DMS114 treated with DMSO at 0.1 percent for 48 hours (cell line): ENCODE data around the gene ALDH3A1.

Experiments
- DNase-seq: peaks from one replicate; lab custom pipeline; 2025; ENCODE audit not compliant: unreplicated experiment; lab: John Stamatoyannopoulos, UW

ALDH3A1 gene

GRCh38 chr17:19760746-19761145 lies 12.6 kb upstream of the ALDH3A1 start:
- DNase-seq: no peak

DNA sequence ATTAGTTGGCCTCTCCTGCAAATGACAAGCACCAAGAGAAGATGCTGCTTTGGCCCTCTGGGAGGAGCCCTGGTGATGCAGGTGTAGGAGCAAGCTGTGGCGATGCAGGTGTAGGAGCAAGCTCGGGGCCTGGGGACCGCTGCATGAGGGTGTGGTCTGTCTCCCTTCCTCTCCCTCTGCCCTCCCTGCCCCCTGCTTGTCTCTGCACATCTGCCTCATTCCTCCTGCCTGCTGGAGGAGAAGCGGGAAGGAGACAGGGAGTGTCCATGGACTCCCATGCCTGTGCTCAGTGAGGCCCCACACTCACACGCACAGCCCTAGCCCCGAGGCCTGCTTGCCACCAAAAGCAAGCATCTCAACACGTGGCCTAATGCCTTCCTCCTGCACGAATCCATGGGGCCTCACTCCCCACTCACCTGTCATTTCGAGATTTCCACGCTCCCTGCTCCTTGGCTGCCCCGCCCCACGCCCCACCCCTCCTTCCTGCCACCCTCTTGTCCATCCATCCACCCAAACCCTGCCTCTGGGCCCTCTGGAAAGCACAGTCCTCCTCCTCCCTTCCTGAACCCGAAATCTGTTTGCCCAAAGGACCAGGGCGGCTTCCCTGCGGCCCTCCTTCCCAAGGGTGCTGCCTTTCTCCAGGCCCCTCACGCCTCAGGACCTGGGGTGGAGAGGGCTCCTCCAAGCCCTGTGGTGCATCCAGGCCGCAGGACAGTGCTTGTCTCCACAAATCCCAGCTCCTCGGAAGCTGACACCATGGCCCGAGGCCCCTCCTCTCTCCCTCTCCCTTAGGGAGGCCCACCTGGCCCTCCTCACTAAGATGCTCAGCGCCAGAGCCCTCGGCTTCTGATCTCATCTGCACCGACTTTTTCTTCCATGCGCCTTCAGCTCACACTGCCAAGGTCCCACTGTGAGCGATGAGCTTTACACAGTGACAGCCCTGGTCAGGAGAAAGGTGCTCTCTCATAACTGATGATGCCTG lies 11.8 kb upstream of the ALDH3A1 start:
- DNase-seq: no peak

DNA sequence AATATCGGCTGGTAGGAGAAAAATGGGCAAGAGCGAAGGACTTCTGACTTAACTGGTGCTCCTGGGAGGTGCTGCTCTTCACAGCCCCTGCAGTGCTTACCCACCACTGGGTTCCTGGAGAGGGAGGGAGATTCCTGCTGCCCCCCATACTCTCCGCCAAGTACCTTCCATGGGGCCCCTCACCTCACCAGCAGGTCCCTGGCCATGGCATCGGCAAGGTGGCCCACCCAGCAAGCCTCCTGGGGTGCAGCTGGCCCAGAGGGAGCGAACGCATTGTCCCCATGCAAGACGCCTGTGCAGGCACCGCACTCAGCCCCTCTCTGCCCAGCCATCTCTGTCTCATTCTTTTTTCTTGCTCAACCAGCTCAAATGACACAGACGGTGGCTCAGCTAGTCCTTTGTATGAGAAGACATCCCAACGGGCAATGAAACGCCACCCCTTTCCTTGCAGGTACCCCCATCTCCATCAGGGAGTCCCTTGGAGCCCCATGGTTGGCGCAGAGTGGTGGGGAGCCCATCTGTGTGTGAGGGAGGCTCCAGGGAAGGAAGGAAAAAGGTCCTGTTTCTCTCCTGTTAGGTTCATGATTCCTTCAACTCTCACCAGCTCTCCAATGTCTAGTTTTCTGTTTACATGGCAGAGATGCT lies 9.6 kb upstream of the ALDH3A1 start:
- no peak for DNase-seq

GRCh38 chr17:19756546-19756945 lies 8.4 kb upstream of the ALDH3A1 start:
- DNase-seq: no peak

DNA sequence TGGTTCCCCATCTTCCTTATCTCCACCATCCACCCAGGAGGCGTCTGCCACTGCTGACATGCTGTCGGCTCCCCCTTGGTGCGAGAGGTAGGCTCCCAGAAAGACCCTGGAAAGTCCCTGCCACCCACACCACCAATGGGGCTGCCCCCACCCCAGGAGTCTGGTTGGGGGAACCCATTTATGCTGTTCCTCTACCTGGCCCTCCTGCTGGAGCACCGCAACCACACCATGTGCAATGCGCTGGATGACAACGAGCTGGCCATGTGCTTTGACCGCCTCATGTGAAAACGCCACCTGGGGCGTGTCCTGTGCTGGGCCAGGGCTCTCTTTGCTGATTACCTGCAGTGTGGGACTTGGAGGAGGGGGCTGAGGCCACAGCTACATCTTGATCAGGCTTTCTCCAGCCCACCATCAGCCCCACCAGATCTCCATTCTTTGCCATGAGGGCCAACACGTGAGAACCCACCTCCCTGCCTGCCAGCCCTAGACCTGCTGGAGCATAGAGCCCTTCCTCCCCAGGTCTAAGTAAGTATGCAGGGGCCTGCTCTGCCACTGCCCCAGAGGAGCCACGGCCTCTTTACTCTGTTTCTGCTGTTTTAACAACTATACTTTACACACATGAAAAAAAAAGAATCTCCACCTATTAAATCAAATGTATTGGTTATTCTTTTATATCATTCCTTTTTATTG lies 7.9 kb upstream of the ALDH3A1 start:
- no peak for DNase-seq

DNA sequence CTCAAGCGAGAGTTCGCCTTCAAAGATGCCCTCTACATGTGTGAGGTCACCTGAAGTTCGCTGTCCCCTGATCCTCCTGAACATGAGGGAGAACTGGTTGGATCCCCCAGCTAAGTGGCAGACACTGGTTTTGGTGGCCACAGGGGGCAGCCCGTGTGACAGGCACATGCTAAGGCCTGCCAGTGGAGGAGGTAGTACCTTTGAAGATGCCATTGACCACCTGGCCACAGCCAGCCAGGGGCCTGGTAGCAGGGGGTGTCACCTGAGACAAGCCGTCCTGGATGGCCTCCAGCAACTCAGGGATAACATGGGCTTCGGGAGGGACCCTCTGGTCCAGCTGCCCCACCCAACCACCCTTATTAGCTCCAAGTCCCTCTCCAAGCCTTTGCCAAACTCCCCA lies 7.3 kb upstream of the ALDH3A1 start:
- no peak for DNase-seq

DNA sequence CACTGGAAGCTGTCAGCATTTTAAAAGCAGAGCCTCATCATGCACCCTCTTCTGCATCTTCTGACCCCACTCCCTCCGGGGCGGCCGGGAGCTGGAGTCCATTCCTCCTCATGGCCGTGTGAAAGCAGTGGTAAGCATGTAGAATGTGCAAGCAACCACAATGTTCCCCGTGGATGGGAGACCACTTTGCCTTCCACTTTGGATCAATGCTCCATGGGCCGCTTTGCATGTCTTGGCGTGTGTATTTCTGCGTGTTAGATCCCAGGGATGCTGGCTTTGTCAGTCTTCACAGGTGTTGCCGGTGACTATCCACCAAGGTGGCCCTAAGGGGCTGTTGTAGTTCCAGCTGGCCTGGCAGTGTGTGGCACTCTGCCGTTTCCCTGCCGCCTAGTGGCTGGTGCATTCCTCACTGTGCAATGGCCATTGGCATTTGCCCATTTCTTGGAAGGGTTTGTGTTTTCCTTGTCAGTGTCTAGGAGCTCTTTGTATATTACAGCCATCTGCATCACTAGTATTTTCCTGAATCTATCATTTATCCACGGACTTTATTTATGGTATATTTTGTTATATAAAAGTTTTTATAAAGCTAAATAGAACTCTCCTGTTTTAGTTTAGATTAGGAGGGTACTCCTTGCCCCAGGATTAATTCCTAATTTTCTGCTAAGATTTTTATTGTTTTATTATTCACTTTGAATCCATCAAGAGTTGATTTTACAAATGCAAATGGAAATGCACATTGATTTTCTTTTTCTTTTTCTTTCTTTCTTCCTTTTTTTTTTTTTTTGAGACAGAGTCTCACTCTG lies 5.8 kb upstream of the ALDH3A1 start:
- no peak for DNase-seq

DNA sequence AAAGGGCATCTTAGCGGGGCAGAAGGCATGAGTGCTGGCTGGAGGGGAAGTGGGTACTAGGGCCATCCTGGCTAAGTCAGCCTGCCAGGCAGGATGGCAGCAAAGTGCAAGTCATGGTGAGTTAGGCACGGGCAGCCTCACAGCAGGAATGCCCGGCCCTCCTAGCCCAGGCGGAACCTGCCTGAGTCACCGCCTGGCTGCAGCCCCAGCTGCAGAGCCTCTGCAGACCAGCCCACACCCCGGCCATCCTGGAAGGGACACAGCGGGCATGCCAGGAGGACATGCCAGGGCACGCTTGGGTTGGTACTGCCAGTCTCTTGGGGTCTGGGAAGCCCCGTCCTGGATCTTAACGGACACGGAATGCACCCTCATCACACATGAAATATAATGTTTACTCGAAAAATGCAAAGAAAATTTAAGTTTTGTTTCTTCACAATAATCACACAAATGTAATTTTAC lies 5.0 kb upstream of the ALDH3A1 start:
- DNase-seq: no peak

DNA sequence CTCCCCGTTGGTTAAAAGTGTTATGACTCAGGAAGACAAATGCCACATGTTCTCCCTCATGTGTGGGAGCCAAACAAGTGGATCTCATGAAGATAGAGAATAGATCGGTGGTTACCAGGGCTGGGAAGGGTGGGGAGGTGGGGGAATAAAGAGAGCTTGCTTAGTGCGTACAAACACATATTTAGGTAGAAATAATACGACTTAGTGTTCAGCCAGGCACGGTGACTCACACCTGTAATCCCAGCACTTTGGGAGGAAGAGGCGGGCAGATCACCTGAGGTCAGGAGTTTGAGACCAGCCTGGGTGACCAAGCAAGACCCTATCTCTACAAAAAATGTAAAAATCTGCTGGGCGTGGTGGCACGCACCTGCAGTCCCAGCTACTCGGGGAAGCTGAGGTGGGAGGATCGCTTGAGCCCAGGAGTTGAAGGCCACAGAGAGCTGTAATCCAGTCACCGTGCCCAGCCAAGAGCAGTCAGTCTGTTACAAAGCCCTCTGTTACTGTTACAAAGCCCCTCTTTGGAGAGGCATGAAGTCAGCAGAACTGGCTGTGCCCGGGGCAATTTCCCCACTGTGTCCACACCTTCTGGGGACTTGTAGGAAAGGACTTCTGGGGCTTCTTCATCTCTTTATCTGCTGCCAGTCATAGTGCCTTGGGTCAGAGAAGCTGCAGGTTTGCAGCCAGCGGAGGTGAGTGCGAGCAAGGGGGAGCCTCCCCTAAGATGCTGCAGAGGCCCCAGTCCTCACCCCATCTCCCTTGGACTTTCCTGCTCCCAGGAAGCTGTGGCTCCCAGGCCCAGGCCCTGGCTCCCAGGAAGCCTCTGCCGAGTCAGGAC lies 4.3 kb upstream of the ALDH3A1 start:
- DNase-seq: no peak

DNA sequence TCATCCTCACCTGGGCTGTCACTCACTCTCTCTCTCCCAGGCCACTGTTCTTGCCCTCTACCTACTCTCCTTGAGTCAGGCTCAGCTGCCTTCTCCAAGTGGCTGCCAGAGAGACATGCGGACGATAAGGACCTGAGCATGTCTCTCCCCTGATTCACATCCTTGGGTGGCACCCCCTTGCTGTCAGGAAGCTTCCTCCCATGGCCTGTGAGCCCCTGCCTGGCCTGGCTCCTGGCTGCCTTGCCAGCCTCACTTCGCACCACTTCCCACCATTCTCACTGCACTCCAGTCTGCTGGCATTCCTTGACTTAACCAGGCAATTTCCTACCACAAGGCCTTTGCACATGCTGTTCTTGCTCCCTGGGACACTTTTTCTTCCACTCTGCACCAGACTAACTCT lies 2.7 kb upstream of the ALDH3A1 start:
- no peak for DNase-seq

- no peak for DNase-seq
Observed at GRCh38 chr17:19750020-19750572, 2.0 kb upstream of the ALDH3A1 start.

GRCh38 chr17:19748807-19749193 lies 702 bp upstream of the ALDH3A1 start:
- DNase-seq: no peak

DNA sequence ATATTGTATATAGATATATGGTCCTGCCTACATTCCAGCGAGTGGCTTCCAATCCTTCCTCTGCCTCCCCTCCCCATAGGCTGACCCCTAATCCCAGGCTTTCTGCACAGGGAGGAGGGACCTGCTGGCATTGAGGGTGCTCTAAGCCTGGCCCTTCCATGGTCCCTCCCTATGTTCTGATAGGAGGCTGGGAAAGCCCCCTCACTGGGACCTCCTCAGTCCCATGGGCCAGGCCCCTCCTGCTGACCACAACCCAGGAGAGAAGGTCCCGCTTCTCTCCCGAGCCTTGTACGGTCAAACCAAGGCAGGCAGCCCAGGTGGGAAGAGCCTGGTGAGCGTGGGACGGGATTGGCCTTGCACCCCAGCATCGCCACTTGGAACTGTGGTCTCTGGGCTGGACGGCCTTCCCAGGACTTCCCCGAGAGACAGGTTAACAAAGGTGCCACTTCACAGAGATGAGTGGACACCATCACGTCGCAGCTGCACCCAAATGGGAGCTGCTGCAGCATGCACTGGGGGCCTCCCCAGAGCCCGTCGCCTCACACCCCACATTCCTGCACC lies 859 bp downstream of the ALDH3A1 start:
- no peak for DNase-seq

DNA sequence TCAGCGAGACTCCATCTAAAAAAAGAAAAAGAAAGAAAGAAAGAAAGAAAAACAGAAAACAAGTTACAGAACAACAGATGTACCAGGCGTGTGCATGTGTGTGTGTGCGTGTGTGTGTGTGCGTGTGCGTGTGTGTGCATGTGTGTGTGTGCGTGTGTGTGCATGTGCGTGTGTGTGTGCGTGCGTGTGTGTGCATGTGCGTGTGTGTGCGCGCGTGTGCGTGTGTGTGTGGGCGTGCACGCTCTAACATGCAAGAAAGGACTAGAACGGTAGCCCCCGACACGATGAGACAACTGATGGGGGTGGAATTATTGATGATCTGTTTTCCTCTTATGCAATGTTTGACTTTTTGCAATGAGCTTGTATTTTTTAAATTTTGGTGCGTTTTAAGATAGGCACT lies 1.6 kb downstream of the ALDH3A1 start:
- DNase-seq: no peak

- DNase-seq: no peak
Observed at GRCh38 chr17:19744922-19745757, 3.0 kb downstream of the ALDH3A1 start.

GRCh38 chr17:19744492-19744891 lies 3.6 kb downstream of the ALDH3A1 start:
- no peak for DNase-seq

DNA sequence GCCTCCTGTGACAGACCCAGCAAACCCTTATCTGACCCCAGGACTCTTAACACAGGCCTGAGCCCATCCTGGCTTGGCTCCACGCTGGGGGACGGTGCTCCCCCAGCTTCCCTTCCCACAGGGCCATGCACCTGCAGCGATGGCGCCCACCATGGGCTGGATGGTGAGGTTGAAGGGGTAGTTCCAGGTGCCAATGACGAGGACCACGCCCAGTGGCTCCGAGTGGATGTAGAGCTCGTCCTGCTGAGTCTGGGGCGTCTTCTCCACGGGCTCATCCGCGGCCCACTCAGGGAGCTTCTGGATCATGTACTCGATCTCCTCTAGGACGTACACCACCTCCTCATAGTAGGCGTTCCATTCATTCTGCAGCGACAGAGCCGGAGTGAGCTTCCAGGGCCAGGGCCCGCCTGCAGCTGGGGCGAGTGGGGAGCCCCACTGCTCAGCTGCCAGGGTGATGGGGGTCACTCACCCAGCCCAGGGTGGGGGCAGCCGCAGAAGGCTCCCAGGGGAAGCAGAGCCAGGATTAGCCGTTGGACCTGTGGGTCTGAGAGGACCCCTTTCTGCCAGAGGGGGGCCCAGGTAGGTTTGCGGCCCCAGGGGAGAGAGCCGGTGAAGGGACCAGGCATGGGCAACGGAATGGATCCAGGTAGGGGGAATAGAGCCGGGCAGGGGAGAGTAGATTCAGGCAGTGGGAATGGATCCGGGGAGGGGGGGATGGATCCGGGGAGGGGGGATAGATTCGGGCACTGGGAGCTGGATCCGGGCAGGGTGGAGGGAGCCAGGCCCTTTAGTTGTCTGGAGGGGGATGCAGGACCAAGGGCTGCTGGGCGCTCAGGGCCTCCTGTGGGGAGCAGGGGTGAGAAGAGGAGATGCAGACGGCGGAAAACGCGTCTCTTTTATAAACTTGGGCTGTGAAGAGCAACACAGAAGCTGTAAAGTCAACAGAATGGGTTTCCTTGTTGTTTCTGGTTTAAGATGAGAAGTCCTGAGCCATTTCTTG lies 4.7 kb downstream of the ALDH3A1 start:
- no peak for DNase-seq
